HepG2 (cell line): ENCODE data around the gene POGK. TPM values are rescaled to one million over a fixed set of nuclear protein-coding genes. Genes with fewer than 3 reads are reported as not detected.
A peak's percentile ranks its signal among the peaks of the same experiment; 100 is the strongest.

Experiments
- ATF6 ChIP-seq: sonication (generic); formaldehyde crosslinking; conservative IDR thresholded peaks from 2 replicates; pipeline ENCODE4 v1.4.0; 2020; ENCODE audit warnings: missing genetic modification reagents
- ATF7 ChIP-seq, 2 experiments: fragments of 450-650 bp in 1 of 2; sonication (generic) in 1 of 2; formaldehyde crosslinking in 1 of 2; IDR thresholded peaks; 2 replicates each; pipeline versions ENCODE4 v1.4.0 to v1.6.1; 2016 to 2020; ENCODE audit warnings: antibody characterized with exemption in 1 of 2, mild to moderate bottlenecking in 1 of 2, missing genetic modification reagents in 1 of 2
- CCAR2 ChIP-seq: fragments of 200-400 bp; formaldehyde crosslinking; optimal IDR thresholded peaks from 2 replicates; pipeline ENCODE3; 2018; ENCODE audit warnings: low read depth, mild to moderate bottlenecking, low read length, moderate library complexity
- E2F5 ChIP-seq: sonication (generic); formaldehyde crosslinking; conservative IDR thresholded peaks from 2 replicates; pipeline ENCODE4 v1.4.0; 2020; ENCODE audit warnings: missing genetic modification reagents
- FOSL1 ChIP-seq: sonication (generic); formaldehyde crosslinking; IDR thresholded peaks from 2 replicates; pipeline ENCODE4 v1.9.0; 2021; ENCODE audit warnings: missing genetic modification reagents, borderline replicate concordance
- FOXJ3 ChIP-seq: sonication (generic); formaldehyde crosslinking; IDR thresholded peaks from 2 replicates; pipeline ENCODE4 v1.4.0; 2020; ENCODE audit warnings: missing genetic modification reagents, mild to moderate bottlenecking, borderline replicate concordance
- NFKB2 ChIP-seq: sonication (generic); formaldehyde crosslinking; IDR thresholded peaks from 2 replicates; pipeline ENCODE4 v1.4.0; 2020; ENCODE audit warnings: missing genetic modification reagents, borderline replicate concordance
- POLR2AphosphoS5 ChIP-seq: IDR thresholded peaks from 2 replicates; pipeline ENCODE4 v1.6.1; 2012; ENCODE audit warnings: low read depth, low read length
- RFXANK ChIP-seq: IDR thresholded peaks from 2 replicates; pipeline ENCODE4 v1.6.1; 2016
- THYN1 ChIP-seq: sonication (generic); formaldehyde crosslinking; IDR thresholded peaks from 2 replicates; pipeline ENCODE4 v1.8.1; 2023; ENCODE audit warnings: low read depth, mild to moderate bottlenecking, moderate library complexity, missing genetic modification reagents, borderline replicate concordance
- ZFP91 ChIP-seq: sonication (generic); formaldehyde crosslinking; IDR thresholded peaks from 2 replicates; pipeline ENCODE4 v1.9.0; 2022; ENCODE audit warnings: missing genetic modification reagents, mild to moderate bottlenecking, borderline replicate concordance
- ZNF24 ChIP-seq: fragments of 450-650 bp; IDR thresholded peaks from 2 replicates; pipeline ENCODE4 v1.6.1; 2017; ENCODE audit warnings: antibody characterized with exemption, mild to moderate bottlenecking
- ZNF329 ChIP-seq: sonication (generic); formaldehyde crosslinking; IDR thresholded peaks from 2 replicates; pipeline ENCODE4 v1.9.0; 2021; ENCODE audit warnings: low read depth, mild to moderate bottlenecking, missing genetic modification reagents
- ZNF614 ChIP-seq: IDR thresholded peaks from 2 replicates; pipeline ENCODE4 v1.6.1; 2018; ENCODE audit warnings: missing biosample characterization, missing genetic modification reagents, inconsistent platforms, borderline replicate concordance
- ZNF746 ChIP-seq: sonication (generic); formaldehyde crosslinking; IDR thresholded peaks from 2 replicates; pipeline ENCODE4 v1.8.0; 2022; ENCODE audit warnings: mild to moderate bottlenecking, missing genetic modification reagents
- polyA plus RNA-seq, 8 experiments: library from polyadenylated mRNA; depleted of rRNA in 3 of 8; stranded (reverse) in 7 of 8; unstranded in 1 of 8; fragments of >200 nt; fragmentation: Illumina TruSeq in 4 of 8; extraction: Trizol in 4 of 8; gene quantifications; 2 replicates each; pipeline versions ENCODE4 v1.2.1 to v1.2.3, GENCODE V29; 2011 to 2016; ENCODE audit warnings: low read depth in 4 of 8, missing spikeins in 1 of 8, mixed read lengths in 1 of 8; ENCODE audit not compliant: insufficient read depth in 1 of 8
- total RNA-seq, 5 experiments: library from RNA; depleted of rRNA; stranded (reverse); fragments of >200 nt; fragmentation: Illumina TruSeq; extraction: Trizol; gene quantifications; 2 replicates each; pipeline ENCODE4 v1.2.3, GENCODE V29; 2016; ENCODE audit warnings: low read depth in 1 of 5
- TF ChIP-seq, protein P1 (sequence below): sonication (generic); formaldehyde crosslinking; IDR thresholded peaks from 2 replicates; pipeline ENCODE4 v1.4.0; 2020; ENCODE audit warnings: missing genetic modification reagents, borderline replicate concordance
- TF ChIP-seq, protein P2 (sequence below): IDR thresholded peaks from 2 replicates; pipeline ENCODE4 v1.6.1; 2018; ENCODE audit warnings: missing genetic modification reagents

The POGK gene
- total and polyA plus RNA-seq, 2 of the 13 experiments (the other 11 are each of a cell fraction or from before 2014, with no cell fraction given), result 4.8 to 16.2 TPM

GRCh38 chr1:166838766-166839599, at the start of gene POGK (continued):
- TF ChIP-seq ZFP91 (CRISPR knock-in tag), result peak; percentile 84
- TF ChIP-seq FOSL1, result no peak
- peak; percentile 54; the same call in 1 of the 2 replicates for TF ChIP-seq ZNF614 (CRISPR knock-in tag)
- TF ChIP-seq ATF6, result no peak
- TF ChIP-seq RFXANK (CRISPR knock-in tag), result 0 out of 2 replicates have a peak, but pooled peaks have one; percentile 47
- TF ChIP-seq THYN1, result no peak
- no peak for TF ChIP-seq ATF7 (IDR thresholded peaks at IDR 0.05)
- TF ChIP-seq ATF7 (CRISPR knock-in tag; IDR thresholded peaks at IDR 0.05), result no peak
- TF ChIP-seq E2F5 (CRISPR knock-in tag), result peak; percentile 70; the same call in 1 of the 2 replicates
- TF ChIP-seq, protein P1, sequence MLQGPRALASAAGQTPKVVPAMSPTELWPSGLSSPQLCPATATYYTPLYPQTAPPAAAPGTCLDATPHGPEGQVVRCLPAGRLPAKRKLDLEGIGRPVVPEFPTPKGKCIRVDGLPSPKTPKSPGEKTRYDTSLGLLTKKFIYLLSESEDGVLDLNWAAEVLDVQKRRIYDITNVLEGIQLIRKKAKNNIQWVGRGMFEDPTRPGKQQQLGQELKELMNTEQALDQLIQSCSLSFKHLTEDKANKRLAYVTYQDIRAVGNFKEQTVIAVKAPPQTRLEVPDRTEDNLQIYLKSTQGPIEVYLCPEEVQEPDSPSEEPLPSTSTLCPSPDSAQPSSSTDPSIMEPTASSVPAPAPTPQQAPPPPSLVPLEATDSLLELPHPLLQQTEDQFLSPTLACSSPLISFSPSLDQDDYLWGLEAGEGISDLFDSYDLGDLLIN (CRISPR knock-in tag), result peak; percentile 65; the same call in 1 of the 2 replicates
- no peak for TF ChIP-seq ZNF24
- no peak for TF ChIP-seq FOXJ3 (CRISPR knock-in tag)
- TF ChIP-seq POLR2AphosphoS5, result peak; percentile 66
- 0 out of 2 replicates have a peak, but pooled peaks have one; percentile 29 for TF ChIP-seq ZNF329
- peak; percentile 95; the same call in 1 of the 2 replicates for TF ChIP-seq NFKB2 (CRISPR knock-in tag)
- TF ChIP-seq ZNF746 (CRISPR knock-in tag), result no peak
- no peak for TF ChIP-seq CCAR2
- TF ChIP-seq, protein P2, sequence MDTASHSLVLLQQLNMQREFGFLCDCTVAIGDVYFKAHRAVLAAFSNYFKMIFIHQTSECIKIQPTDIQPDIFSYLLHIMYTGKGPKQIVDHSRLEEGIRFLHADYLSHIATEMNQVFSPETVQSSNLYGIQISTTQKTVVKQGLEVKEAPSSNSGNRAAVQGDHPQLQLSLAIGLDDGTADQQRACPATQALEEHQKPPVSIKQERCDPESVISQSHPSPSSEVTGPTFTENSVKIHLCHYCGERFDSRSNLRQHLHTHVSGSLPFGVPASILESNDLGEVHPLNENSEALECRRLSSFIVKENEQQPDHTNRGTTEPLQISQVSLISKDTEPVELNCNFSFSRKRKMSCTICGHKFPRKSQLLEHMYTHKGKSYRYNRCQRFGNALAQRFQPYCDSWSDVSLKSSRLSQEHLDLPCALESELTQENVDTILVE, result peak; percentile 78
